Measurements from ENCODE around the gene PACS1.

PACS1 gene

GRCh38 chr11:66280428-66280827 is 210.4 kb downstream of the PACS1 start:
- DNase-seq: no peak

- DNase-seq: no peak
Observed at GRCh38 chr11:66281001-66281400, 210.9 kb downstream of the PACS1 start.

GRCh38 chr11:66281776-66282467 is 211.8 kb downstream of the PACS1 start:
- DNase-seq: no peak

GRCh38 chr11:66282468-66283455 is 212.7 kb downstream of the PACS1 start:
- DNase-seq: peak; percentile 82

- no peak for DNase-seq
Observed at GRCh38 chr11:66283461-66284105, 213.5 kb downstream of the PACS1 start.

GRCh38 chr11:66284526-66285078 is 214.5 kb downstream of the PACS1 start:
- DNase-seq: no peak

GRCh38 chr11:66285250-66285947 is 215.3 kb downstream of the PACS1 start:
- DNase-seq: no peak

- DNase-seq: no peak
Observed at GRCh38 chr11:66286699-66287098, 216.6 kb downstream of the PACS1 start.

- DNase-seq: no peak
Observed at GRCh38 chr11:66287211-66287888, 217.3 kb downstream of the PACS1 start.

- DNase-seq: no peak
Observed at GRCh38 chr11:66287889-66288670, 218.0 kb downstream of the PACS1 start.

GRCh38 chr11:66288671-66289547 is 218.8 kb downstream of the PACS1 start, which contains the start of gene YIF1A:
Gene YIF1A (minus strand): TSS chr11:66289143. CDS start chr11:66288985, 158 bp downstream.
- peak; percentile 97 for DNase-seq

- DNase-seq: no peak
Observed at GRCh38 chr11:66289548-66290329, 219.7 kb downstream of the PACS1 start.

GRCh38 chr11:66290330-66290621 is 220.2 kb downstream of the PACS1 start:
- no peak for DNase-seq

GRCh38 chr11:66291303-66291705 is 221.2 kb downstream of the PACS1 start:
- no peak for DNase-seq

- DNase-seq: no peak
Observed at GRCh38 chr11:66291706-66292542, 221.9 kb downstream of the PACS1 start, which contains the start of gene TMEM151A. Gene TMEM151A (plus strand): TSS chr11:66291894. CDS start chr11:66292014, 120 bp downstream.

- DNase-seq: no peak
Observed at GRCh38 chr11:66292543-66293332, 222.7 kb downstream of the PACS1 start.

- no peak for DNase-seq
Observed at GRCh38 chr11:66293352-66293751, 223.3 kb downstream of the PACS1 start.

Measured in DMS 273 treated with DMSO at 0.1 percent for 48 hours (cell line).